Mammary epithelial cell (primary cell): ENCODE results near the gene SAMM50.

ENCODE experiments used
- CTCF ChIP-seq, 2 donors: IDR thresholded peaks in 1 of 2; conservative IDR thresholded peaks in 1 of 2; 2 replicates each; pipeline ENCODE4 v1.5.1; 2011 to 2012; ENCODE audit warnings: inconsistent platforms in 2 of 2, low read length in 2 of 2, mild to moderate bottlenecking in 2 of 2, control low read depth in 1 of 2, low read depth in 1 of 2; ENCODE audit not compliant: insufficient read depth in 1 of 2; ENCODE audit errors: extremely low read depth in 1 of 2
- EZH2 ChIP-seq: IDR thresholded peaks from 2 replicates; pipeline ENCODE4 v1.6.1; 2012; ENCODE audit warnings: low read length, inconsistent platforms, borderline replicate concordance

GRCh38 chr22:43905681-43906080 is 49.6 kb upstream of the SAMM50 start:
- no peak for TF ChIP-seq CTCF (conservative IDR thresholded peaks at IDR 0.05 in 1 of 2, IDR thresholded peaks at IDR 0.05 in 1 of 2; ENCODE audit: extremely low read depth in 1 of 2, insufficient read depth in 1 of 2, low read depth in 1 of 2, low read length in 2 of 2)
- no peak for TF ChIP-seq EZH2
